Nephron (organoid): ENCODE measurements around the gene TTLL11.

Experiments
- H3K27ac Mint-ChIP-seq, 3 experiments: 2 replicates each; pipeline ENCODE4 v1.8.0; 2020; ENCODE audit warnings: mixed read lengths in 3 of 3, mild to moderate bottlenecking in 2 of 3, moderate library complexity in 1 of 3
- H3K27me3 Mint-ChIP-seq: 2 replicates; pipeline ENCODE4 v1.8.0; 2021; ENCODE audit warnings: low read depth, mild to moderate bottlenecking, moderate library complexity, mixed read lengths
- H3K36me3 Mint-ChIP-seq: 2 replicates; pipeline ENCODE4 v1.8.0; 2020; ENCODE audit warnings: low read depth, mixed read lengths
- H3K4me1 Mint-ChIP-seq: 2 replicates; pipeline ENCODE4 v1.8.0; 2020; ENCODE audit warnings: mixed read lengths
- H3K4me3 Mint-ChIP-seq, 3 experiments: 2 replicates each; pipeline ENCODE4 v1.8.0; 2020; ENCODE audit warnings: mild to moderate bottlenecking in 3 of 3, mixed read lengths in 3 of 3, moderate library complexity in 2 of 3
- H3K9me3 Mint-ChIP-seq: 2 replicates; pipeline ENCODE4 v1.8.0; 2020; ENCODE audit warnings: mixed read lengths
- CTCF ChIP-seq, 3 experiments: fragments of 200-600 bp; sonication (generic); IDR thresholded peaks; one replicate each; pipeline ENCODE4 v1.5.0; 2021; ENCODE audit warnings: antibody characterized with exemption in 3 of 3; ENCODE audit not compliant: unreplicated experiment in 3 of 3

The TTLL11 gene

GRCh38 chr9:122032346-122032745 is 60.8 kb downstream of the TTLL11 start:
- Mint-ChIP-seq H3K4me1 (peaks cover 6% of the 10 kb centered on the region), H3K27ac (peak overlapping the region; percentile 22 to 76 (median 73)), H3K9me3 (no peaks in the 10 kb centered on the region), H3K4me3 (peak overlapping the region in 1 of 3 experiments; percentile 6), H3K36me3 (peaks cover 4% of the 10 kb centered on the region), H3K27me3 (peaks cover 5% of the 10 kb centered on the region)
- no peak for TF ChIP-seq CTCF (IDR thresholded peaks at IDR 0.05; ENCODE audit: unreplicated experiment in 3 of 3)

GRCh38 chr9:122031776-122032175 is 61.3 kb downstream of the TTLL11 start:
- peaks cover 6% of the 10 kb centered on the region for H3K4me1 Mint-ChIP-seq
- no peaks in the 10 kb centered on the region for H3K9me3 Mint-ChIP-seq
- H3K36me3 Mint-ChIP-seq: peaks cover 9% of the 10 kb centered on the region
- H3K4me3 Mint-ChIP-seq: no peak overlapping the region
- TF ChIP-seq CTCF (IDR thresholded peaks at IDR 0.05; ENCODE audit: unreplicated experiment in 3 of 3): no peak
- H3K27me3 Mint-ChIP-seq: peaks cover 5% of the 10 kb centered on the region
- peak overlapping the region; percentile 66 to 76 (median 73) for H3K27ac Mint-ChIP-seq

GRCh38 chr9:122031157-122031556 is 62.0 kb downstream of the TTLL11 start:
- Mint-ChIP-seq H3K4me1 (peaks cover 6% of the 10 kb centered on the region), H3K4me3 (no peak overlapping the region), H3K27ac (peak overlapping the region; percentile 66 to 76 (median 73)), H3K9me3 (no peaks in the 10 kb centered on the region), H3K36me3 (peaks cover 10% of the 10 kb centered on the region), H3K27me3 (peaks cover 5% of the 10 kb centered on the region)
- no peak for TF ChIP-seq CTCF (IDR thresholded peaks at IDR 0.05; ENCODE audit: unreplicated experiment in 3 of 3)

- Mint-ChIP-seq H3K4me1 (peaks cover 6% of the 10 kb centered on the region), H3K36me3 (peaks cover 15% of the 10 kb centered on the region), H3K27me3 (peaks cover 5% of the 10 kb centered on the region), H3K4me3 (no peak overlapping the region), H3K27ac (no peak overlapping the region), H3K9me3 (no peaks in the 10 kb centered on the region)
- TF ChIP-seq CTCF (IDR thresholded peaks at IDR 0.05; ENCODE audit: unreplicated experiment in 3 of 3): no peak
These were observed 62.8 kb downstream of the TTLL11 start for GRCh38 chr9:122030357-122030756.

GRCh38 chr9:122029898-122030297 is 63.2 kb downstream of the TTLL11 start:
- Mint-ChIP-seq H3K36me3 (peaks cover 15% of the 10 kb centered on the region), H3K27me3 (peaks cover 1% of the 10 kb centered on the region), H3K9me3 (no peaks in the 10 kb centered on the region), H3K27ac (no peak overlapping the region), H3K4me3 (no peak overlapping the region), H3K4me1 (peaks cover 6% of the 10 kb centered on the region)
- no peak for TF ChIP-seq CTCF (IDR thresholded peaks at IDR 0.05; ENCODE audit: unreplicated experiment in 3 of 3)

GRCh38 chr9:122028089-122028488 is 65.0 kb downstream of the TTLL11 start:
- no peak overlapping the region for H3K4me3 Mint-ChIP-seq
- H3K27me3 Mint-ChIP-seq: no peaks in the 10 kb centered on the region
- no peak for TF ChIP-seq CTCF (IDR thresholded peaks at IDR 0.05; ENCODE audit: unreplicated experiment in 3 of 3)
- no peak overlapping the region for H3K27ac Mint-ChIP-seq
- H3K36me3 Mint-ChIP-seq: peaks cover 26% of the 10 kb centered on the region
- H3K4me1 Mint-ChIP-seq: peaks cover 6% of the 10 kb centered on the region
- peaks cover 6% of the 10 kb centered on the region for H3K9me3 Mint-ChIP-seq
